SJSA1 (cell line): Measurements from ENCODE around the gene EXOSC3. TPM values are rescaled to one million over a fixed set of nuclear protein-coding genes. Genes with fewer than 3 reads are reported as not detected.
"Not testable (repeated sequence)": the region's sequence is repeated elsewhere in the genome, so short reads cannot be mapped to it uniquely, and the experiment has no call there.

Experiments used
- DNase-seq, 2 experiments: peaks; one replicate each; pipeline ENCODE4 v3.0.0-alpha.2; 2015 to 2020; ENCODE audit warnings: low spot score in 2 of 2, low read depth in 1 of 2
- H3K27ac ChIP-seq: fragments of 250-450 bp; sonication (Bioruptor Pico); 2 replicates; pipeline ENCODE4 v1.5.1; 2020; ENCODE audit warnings: mild to moderate bottlenecking, moderate library complexity
- H3K27me3 ChIP-seq: fragments of 250-450 bp; sonication (Bioruptor Pico); replicated peaks from 2 replicates; pipeline ENCODE4 v1.5.1; 2020; ENCODE audit warnings: mild to moderate bottlenecking, moderate library complexity
- H3K36me3 ChIP-seq: fragments of 250-450 bp; sonication (Bioruptor Pico); 2 replicates; pipeline ENCODE4 v1.5.1; 2020; ENCODE audit warnings: mild to moderate bottlenecking
- H3K4me1 ChIP-seq: fragments of 250-450 bp; sonication (Bioruptor Pico); replicated peaks from 2 replicates; pipeline ENCODE4 v1.6.1; 2021; ENCODE audit warnings: mild to moderate bottlenecking
- H3K4me3 ChIP-seq: fragments of 250-450 bp; sonication (Bioruptor Pico); 2 replicates; pipeline ENCODE4 v1.5.1; 2020; ENCODE audit warnings: mild to moderate bottlenecking
- H3K9me3 ChIP-seq: fragments of 250-450 bp; sonication (Bioruptor Pico); replicated peaks from 2 replicates; pipeline ENCODE4 v1.5.1; 2020; ENCODE audit warnings: mild to moderate bottlenecking
- total RNA-seq: library from RNA; depleted of rRNA; stranded (reverse); fragments of >200 nt; shearing (Covaris generic); gene quantifications from 2 replicates; pipeline ENCODE4 v1.2.3, GENCODE V29; 2014

EXOSC3 gene
- total RNA-seq, 1 experiment from 2014 or later: 34.9 TPM

GRCh38 chr9:37760416-37761161, 24.3 kb downstream of the EXOSC3 start:
- H3K4me3 ChIP-seq: no peak overlapping the region
- H3K9me3 ChIP-seq: no peaks in the 10 kb centered on the region
- H3K27me3 ChIP-seq: no peaks in the 10 kb centered on the region
- 0 out of 2 replicates have a peak, but pooled peaks cover 3% of the 10 kb centered on the region for H3K4me1 ChIP-seq
- no peaks in the 10 kb centered on the region for H3K36me3 ChIP-seq
- no peak overlapping the region for H3K27ac ChIP-seq
- DNase-seq: no peak

DNA sequence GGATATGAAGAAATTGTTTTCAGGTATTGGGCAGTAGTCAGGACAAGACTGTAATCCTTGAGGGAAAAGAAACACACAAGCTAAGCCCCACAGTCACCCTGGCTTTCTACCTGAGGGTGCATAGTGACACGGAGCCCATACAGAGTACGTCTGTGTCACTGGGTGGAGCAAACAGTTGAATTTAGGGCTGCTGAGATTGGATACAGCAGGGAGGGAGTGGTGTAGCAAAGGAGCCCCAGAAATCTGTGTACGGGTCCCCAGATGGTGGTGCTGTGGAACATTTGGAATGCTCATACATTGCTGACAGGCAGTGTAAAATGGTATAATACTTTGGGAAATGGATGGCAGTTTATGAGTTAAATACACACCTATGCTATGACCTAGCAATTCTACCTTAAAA, 26.1 kb downstream of the EXOSC3 start:
- H3K36me3 ChIP-seq: no peaks in the 10 kb centered on the region
- no peaks in the 10 kb centered on the region for H3K9me3 ChIP-seq
- DNase-seq: no peak
- no peak overlapping the region for H3K4me3 ChIP-seq
- no peak overlapping the region for H3K27ac ChIP-seq
- peaks cover 3% of the 10 kb centered on the region; the same call in 1 of the 2 replicates for H3K4me1 ChIP-seq
- H3K27me3 ChIP-seq: no peaks in the 10 kb centered on the region

DNA sequence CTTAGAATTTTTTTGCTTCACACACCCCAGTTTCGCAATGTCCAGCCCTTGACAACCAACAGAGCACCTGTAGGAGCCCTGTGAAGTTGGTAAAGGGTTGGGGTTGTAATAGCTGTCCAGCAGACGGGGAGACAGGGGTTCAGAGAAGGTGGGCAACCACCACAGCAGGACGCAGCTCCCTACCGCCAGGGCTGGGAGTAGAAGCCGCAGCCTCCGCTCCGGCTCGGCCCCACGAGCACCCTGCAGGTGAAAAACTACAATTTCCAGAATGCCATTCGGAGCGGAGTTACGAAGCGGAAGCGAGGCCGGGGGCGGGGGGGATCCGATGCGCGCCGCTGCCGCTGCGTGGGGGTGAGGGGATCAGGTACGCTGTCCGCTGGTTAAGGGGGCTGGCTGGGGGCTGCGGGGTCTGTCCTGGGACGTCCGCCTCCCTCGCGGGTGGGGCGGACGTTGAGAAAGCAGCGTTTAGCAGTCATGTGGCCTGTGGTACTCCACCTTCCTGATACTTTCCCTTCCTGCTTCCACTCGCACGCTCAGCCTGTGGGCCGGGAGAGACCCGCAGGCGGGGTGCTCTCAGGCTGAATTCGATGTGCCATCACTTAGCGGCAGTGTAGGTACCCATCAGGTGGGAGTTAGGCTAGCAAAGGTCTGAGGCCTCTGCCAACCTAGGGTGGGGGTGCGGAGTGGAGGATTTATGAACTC, 31.2 kb downstream of the EXOSC3 start, which contains the start of gene TRMT10B:
Gene TRMT10B (plus strand): TSS at position 317 of the 702 bp plus-strand sequence. CDS start 8,127 bp downstream, outside the sequence.
- H3K27me3 ChIP-seq: no peaks in the 10 kb centered on the region
- H3K36me3 ChIP-seq: no peaks in the 10 kb centered on the region
- H3K4me1 ChIP-seq: no peaks in the 10 kb centered on the region; the same call in 1 of the 2 replicates
- H3K9me3 ChIP-seq: no peaks in the 10 kb centered on the region
- peak within 1 kb of the TSS; percentile 52 for H3K4me3 ChIP-seq
- H3K27ac ChIP-seq: peak within 1 kb of the TSS; percentile 31; the same call in 1 of the 2 replicates
- peak; percentile 10 to 43 for DNase-seq

GRCh38 chr9:37752642-37753488, 32.0 kb downstream of the EXOSC3 start:
- Histone ChIP-seq H3K9me3 (no peaks in the 10 kb centered on the region), H3K4me3 (peak overlapping the region; percentile 52), H3K27me3 (no peaks in the 10 kb centered on the region), H3K4me1 (no peaks in the 10 kb centered on the region; the same call in 1 of the 2 replicates), H3K27ac (no peak overlapping the region), H3K36me3 (no peaks in the 10 kb centered on the region)
- no peak for DNase-seq

DNA sequence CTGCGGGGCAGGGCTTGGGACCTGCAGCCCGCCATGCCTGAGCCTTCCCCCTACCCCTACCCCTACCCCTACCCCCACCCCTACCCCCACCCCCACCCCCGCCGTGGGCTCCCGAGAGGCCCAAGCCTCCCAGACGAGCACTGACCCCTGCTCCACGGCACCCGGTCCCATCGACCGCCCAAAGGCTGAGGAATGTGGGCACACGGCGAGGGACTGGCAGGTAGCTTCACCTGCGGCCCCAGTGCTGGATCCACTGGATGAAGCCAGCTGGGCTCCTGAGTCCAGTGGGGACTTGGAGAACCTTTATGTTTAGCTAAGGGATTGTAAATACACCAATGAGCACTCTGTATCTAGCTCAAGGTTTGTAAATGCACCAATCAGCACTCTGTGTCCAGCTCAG, 32.8 kb downstream of the EXOSC3 start:
- H3K27ac ChIP-seq, H3K4me3 ChIP-seq, H3K36me3 ChIP-seq, H3K9me3 ChIP-seq, H3K27me3 ChIP-seq, H3K4me1 ChIP-seq, DNase-seq: not testable (repeated sequence)

- not testable (repeated sequence) for H3K27ac ChIP-seq, H3K4me3 ChIP-seq, H3K9me3 ChIP-seq, H3K36me3 ChIP-seq, DNase-seq, H3K4me1 ChIP-seq, H3K27me3 ChIP-seq
Observed at GRCh38 chr9:37751704-37752103, 33.2 kb downstream of the EXOSC3 start.

DNA sequence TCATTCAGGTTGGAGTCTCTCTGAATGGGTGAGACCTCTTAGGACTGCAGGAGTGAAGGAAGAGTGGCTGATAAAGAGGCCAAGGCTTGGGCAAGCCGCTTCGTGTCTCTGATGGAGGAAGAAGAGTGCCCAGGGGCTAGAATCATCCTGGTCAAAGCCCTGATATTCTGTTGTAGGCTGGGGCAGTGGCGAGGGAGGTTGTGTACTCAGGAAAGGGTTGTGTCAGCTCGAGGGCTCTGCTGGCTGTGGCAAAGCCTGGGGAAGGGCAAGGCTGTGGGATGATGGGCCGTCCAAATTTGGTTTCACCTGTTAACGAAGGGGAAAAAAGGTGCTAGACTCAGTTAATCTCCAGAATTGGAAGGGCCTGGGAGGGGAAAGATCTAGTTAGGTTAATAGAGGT, 33.7 kb downstream of the EXOSC3 start:
- no peak for DNase-seq
- no peaks in the 10 kb centered on the region for H3K36me3 ChIP-seq
- H3K27ac ChIP-seq: no peak overlapping the region
- no peak overlapping the region for H3K4me3 ChIP-seq
- H3K27me3 ChIP-seq: no peaks in the 10 kb centered on the region
- peaks cover 9% of the 10 kb centered on the region for H3K4me1 ChIP-seq
- H3K9me3 ChIP-seq: no peaks in the 10 kb centered on the region

DNA sequence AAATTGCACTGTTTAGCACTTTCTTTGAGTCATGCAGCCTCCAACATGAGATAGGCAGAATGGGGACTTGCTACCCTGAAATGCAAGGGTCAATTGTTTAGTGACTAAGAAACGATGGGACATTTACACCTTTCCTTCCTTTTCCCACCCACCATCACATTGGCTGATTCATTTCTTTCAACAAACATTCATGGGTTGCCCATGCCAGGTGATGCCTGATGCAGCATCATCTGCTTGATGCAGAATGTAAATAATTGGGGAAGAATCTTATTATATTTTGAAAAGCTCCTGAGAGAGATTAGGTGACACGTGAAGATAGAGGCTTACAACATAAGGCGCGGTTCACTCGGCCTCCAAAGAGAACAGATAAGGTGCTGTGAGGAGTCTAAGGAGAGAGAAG, 35.7 kb downstream of the EXOSC3 start:
- no peak overlapping the region for H3K4me3 ChIP-seq
- H3K36me3 ChIP-seq: no peaks in the 10 kb centered on the region
- peaks cover 9% of the 10 kb centered on the region for H3K4me1 ChIP-seq
- H3K27ac ChIP-seq: no peak overlapping the region
- no peaks in the 10 kb centered on the region for H3K9me3 ChIP-seq
- H3K27me3 ChIP-seq: no peaks in the 10 kb centered on the region
- no peak for DNase-seq

- DNase-seq: no peak
- no peaks in the 10 kb centered on the region for H3K27me3 ChIP-seq
- no peaks in the 10 kb centered on the region for H3K9me3 ChIP-seq
- H3K27ac ChIP-seq: no peak overlapping the region
- H3K36me3 ChIP-seq: no peaks in the 10 kb centered on the region
- no peak overlapping the region for H3K4me3 ChIP-seq
- H3K4me1 ChIP-seq: peaks cover 9% of the 10 kb centered on the region
Observed at GRCh38 chr9:37747271-37747753, 37.6 kb downstream of the EXOSC3 start.

GRCh38 chr9:37746448-37747270, 38.2 kb downstream of the EXOSC3 start:
- Histone ChIP-seq H3K4me1 (peaks cover 9% of the 10 kb centered on the region), H3K9me3 (no peaks in the 10 kb centered on the region), H3K36me3 (no peaks in the 10 kb centered on the region), H3K4me3 (no peak overlapping the region), H3K27me3 (no peaks in the 10 kb centered on the region), H3K27ac (no peak overlapping the region)
- DNase-seq: peak in 1 of 2 experiments; percentile 41

DNA sequence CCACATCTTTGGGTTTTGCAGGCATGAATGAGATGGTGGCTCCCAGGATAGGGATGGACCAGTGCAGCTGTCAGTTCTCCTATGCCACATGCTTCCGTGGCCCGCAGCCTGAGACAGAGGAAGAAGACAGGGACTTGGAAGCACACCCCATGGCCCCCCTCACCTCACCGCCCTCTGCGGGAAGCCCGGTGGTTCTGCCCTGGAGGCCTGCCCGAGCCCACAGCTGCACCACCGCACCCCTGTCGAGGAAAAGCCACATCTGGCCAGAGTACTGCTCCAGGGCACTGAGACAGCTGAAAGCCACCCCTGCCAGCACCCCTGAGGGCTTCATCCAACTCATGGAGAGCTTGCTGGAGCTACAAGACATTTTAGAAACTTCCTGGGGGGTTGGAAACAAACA, 38.9 kb downstream of the EXOSC3 start:
- peaks cover 9% of the 10 kb centered on the region for H3K4me1 ChIP-seq
- no peak for DNase-seq
- no peak overlapping the region for H3K4me3 ChIP-seq
- H3K27ac ChIP-seq: no peak overlapping the region
- no peaks in the 10 kb centered on the region for H3K9me3 ChIP-seq
- no peaks in the 10 kb centered on the region for H3K36me3 ChIP-seq
- H3K27me3 ChIP-seq: no peaks in the 10 kb centered on the region

- DNase-seq: no peak
- Histone ChIP-seq H3K4me3 (no peak overlapping the region), H3K27me3 (no peaks in the 10 kb centered on the region), H3K4me1 (no peaks in the 10 kb centered on the region), H3K27ac (no peak overlapping the region), H3K36me3 (no peaks in the 10 kb centered on the region), H3K9me3 (no peaks in the 10 kb centered on the region)
Observed at GRCh38 chr9:37740631-37741328, 44.1 kb downstream of the EXOSC3 start.
